Kidney tubule cell (primary cell): ENCODE measurements around the gene ZNF141.
"Not testable (repeated sequence)": the region's sequence is repeated elsewhere in the genome, so short reads cannot be mapped to it uniquely, and the experiment has no call there.

ENCODE experiments used
- DNase-seq: peaks from one replicate; pipeline ENCODE4 v3.0.0-alpha.2; 2018; ENCODE audit warnings: low spot score

The ZNF141 gene

DNA sequence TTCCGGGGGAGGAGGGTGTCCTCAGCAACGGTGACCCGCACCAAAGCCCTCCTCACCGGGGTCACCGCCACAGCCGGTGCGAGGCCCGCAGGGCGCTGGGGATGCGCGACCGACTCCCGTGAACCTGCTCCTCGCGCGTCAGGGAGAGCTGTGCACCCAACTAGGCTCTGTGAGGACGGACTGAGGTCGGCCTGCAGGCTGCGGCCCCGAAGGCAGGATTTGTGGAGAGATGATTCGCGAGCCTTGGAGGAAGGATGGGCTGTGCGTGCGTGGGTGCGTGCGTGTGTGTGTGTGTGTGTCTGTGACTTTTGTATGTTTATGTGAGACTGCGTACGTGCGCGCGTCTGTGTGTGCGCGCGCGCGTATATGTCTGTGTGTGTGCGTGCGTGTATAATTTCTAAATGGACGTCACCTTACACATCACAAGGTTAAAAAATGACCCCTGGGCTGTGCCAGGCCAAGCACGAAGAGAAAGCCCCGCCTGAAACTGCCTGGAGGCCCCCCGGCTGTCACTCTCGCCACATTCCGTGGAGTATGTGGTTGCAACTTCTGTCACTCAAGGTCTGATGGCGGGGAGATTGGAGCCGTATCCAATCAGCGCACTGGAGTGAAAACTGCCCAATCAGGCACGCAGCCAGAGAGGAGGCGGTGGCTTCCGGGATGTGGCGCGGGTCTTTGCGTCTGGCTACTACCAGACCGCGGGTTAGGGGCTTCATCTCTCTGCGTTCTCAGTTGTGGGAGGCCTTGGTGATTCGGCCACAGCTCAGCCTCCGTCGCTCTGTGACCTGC, at the start of gene ZNF141:
Gene ZNF141, plus strand, starts transcription at position 672 of the 789 bp plus-strand sequence. CDS start 170 bp downstream, outside the sequence.
- peak; percentile 99 for DNase-seq

DNA sequence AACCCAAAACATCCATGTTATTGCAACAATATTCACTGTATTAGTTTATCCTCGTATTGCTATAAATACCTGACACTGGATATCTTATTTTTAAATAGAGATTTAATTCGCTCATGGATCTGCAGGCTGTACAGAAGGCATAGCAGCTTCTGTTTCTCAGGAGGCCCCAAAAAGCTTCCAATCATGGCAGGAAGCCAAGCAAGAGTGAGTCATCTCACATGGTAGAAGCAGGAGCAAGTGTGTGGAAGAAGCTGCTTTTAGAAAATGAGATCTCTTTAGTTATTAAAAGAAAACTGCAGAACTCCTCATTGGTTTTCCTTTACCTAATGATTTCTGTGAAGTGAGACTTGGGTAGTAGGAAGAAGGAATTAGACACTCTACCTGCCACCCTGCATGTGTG, 48.7 kb upstream of the ZNF141 start:
- DNase-seq = peak; percentile 9

DNA sequence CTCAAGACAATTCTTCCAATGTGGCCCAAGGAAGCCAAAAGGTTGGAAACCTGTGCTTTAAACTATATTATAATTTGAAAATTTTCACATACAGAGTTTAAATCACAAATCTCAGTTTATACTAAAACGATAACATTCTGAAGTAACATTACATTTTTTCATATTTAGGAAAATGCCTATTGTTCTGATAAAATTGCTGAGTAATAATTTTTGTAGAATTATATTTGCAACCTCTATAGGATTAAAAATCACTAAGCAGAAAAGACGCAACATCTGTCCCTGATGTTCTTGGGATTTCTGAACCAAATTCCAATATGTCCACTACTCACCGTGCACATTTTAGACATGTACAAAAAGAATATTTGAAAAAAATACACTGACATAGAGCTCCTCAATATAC, 42.9 kb upstream of the ZNF141 start:
- DNase-seq = no peak

DNA sequence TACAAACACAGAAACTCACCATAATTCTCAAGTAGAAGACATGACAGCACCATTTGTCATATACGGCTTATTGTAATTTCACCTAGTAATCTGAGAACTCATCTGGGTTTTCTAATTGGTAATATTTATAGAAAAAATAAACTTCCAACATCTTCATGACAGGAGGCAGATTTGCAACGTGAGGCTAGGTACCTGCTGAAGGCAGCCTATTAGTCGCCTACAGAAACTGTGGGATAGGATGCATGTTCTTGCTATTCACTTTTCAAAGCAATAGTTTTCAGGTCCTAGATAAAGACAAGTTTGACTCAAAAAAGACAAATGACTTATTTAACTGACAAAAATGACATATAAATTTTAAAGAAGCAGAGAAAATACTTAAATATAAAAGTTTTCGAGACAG, 35.2 kb upstream of the ZNF141 start:
- DNase-seq = no peak

DNA sequence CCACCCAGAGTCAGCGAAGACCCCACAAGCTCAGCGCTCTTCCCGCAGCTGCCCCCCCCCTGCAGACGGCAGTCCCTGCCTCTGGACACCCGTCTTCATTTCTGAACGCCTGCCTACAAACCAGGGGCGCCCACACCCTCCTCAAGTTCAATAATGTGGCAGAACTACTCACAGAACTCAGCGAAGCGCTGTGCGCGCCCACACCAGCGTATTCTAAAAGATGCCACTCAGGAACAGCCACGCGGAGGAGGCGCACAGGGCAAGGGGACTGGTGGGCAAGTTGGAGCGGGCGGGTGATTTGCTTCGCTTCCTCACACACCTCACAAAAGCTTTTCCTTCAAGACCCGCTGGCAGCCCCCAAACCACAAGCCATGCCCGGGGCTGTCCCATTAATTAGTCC, 33.1 kb upstream of the ZNF141 start:
- DNase-seq = not testable (repeated sequence)

DNA sequence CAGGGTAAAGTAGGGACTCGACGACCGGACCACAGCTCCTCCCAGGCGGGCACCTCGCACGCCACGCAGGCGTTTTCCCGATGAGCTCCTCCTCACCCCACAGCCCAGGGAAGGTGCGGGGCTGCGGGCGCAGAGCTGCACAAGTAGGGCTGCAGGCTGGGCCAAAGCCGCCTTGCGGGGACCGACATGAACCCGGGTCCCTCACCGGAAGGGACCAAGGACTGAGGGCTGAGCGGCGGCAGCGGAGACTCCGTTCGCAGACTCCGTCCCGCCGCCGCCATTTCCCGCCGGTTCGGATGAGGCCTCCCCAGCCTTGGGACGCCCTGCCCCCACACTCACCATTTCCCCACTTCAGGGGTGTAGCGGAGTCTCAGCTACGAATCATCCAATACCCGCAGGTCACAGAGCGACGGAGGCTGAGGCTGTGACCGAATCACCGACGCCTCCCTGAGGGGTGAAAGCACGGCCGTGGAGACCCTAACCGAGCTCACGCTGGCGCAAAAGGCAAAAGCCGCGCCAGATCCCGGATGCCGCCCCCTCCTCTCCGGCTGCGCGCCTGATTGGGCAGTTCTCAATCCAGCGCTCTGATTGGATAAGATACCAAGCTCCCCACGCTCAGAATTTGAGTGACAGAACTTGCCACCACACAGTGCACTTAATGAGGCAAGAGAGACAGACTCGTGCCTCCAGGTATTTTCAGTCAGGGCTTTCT, 32.5 kb upstream of the ZNF141 start, which contains the start of gene ZNF732:
Gene ZNF732, minus strand, starts transcription at position 506 of the 712 bp plus-strand sequence. Its CDS starts 164 bp downstream, at position 342.
- peak; percentile 44 for DNase-seq

DNA sequence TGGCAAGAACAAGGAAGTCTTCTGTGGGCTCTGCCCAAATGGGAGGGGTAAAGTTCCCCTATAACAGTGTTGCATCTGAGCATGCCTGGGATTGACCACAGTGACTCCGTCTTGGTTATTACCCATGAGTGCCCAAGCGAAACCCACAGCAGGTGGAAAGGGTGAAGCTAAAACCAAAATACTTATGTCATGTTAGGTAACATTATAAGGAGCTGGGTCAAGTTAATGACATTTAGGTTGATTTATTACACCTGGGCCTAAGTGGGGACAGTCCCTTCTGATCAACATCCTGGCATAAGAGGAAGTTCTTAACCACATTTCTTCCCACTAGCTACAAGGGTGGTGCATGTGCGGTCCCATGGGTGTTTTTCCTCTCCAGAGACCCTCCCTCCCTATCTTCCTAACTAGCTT, 31.1 kb upstream of the ZNF141 start:
- DNase-seq = peak; percentile 93

DNA sequence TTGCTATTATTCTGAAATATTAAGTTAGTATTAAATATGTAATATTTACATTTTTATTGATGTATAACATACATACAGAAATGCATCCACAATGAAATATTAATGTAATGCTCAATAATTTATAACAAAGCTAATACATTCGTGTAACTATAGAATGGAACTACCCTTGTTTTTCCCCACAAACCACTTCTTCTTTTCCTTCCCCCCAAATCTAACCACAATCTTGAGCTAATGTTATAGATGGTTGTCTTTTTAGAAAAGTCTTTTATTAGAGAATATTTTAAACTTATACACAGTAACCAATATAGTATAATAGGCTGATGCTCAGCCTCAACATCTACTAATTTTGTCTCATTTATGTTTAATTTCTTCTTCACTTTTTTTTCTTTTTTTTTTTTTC, 27.8 kb upstream of the ZNF141 start:
- no peak for DNase-seq

DNA sequence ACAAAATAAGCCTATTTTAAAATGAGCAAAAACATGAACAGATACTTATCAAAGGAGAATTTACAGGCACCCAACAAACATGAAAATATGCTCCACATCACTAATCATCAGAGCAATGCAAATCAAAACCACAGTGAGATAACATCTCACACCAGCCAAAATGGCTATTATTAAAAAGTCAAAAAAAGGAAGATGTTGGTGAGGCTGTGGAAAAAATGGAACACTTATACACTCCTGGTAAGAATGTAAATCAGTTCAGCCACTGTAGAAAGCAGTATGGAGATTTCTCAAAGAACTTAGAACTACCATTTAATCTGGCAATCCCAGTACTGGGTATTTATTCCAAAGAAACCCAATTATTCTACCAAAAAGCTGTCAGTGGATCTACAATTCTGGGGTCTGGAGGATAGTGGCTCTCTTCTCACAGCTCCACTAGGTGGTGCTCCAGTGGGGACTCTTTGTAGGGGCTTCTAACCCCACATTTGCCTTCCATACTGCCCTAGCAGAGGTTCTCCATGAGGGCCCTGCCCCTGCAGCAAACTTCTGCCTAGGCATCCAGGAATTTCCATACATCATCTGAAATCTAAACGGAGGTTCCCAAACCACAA, 23.2 kb upstream of the ZNF141 start:
- no peak for DNase-seq

DNA sequence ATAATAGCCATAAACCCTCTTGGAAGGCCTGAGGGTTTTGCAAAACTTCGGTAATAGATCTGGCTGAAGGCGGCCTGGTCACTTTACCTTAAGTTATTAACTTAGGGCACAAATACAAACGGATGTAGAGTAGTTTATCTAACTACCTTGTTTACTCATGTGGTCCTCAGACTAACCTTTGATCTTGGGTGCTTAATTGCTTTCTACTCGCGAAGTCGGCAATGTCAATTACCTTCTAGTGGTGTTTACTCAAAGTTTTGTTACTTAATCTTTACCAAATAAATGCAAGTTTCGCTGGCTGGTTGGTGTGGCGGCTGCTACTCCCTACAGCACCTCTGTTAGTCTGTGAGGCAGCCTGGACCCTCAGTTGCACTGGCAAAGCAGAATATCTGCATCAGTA, 8.9 kb upstream of the ZNF141 start:
- no peak for DNase-seq

DNA sequence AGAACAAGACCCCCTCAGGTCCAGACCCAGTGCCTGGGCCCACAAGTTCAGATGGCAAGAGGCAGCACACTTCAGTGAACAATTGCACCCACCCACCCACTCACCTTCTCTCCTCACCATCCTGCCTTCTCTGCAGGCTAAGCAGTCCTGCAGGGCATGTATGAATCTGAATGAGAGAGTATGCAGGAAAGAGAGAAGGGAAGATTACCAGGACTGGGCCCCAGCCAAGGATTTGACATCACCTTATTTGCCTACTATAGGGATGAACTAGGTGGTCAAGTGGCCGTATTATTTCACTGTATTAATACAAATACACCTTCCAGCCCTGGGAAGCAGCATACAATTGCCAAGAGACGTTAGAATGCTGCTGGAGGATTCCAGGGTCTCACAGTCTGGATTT, 2.1 kb upstream of the ZNF141 start:
- no peak for DNase-seq

DNA sequence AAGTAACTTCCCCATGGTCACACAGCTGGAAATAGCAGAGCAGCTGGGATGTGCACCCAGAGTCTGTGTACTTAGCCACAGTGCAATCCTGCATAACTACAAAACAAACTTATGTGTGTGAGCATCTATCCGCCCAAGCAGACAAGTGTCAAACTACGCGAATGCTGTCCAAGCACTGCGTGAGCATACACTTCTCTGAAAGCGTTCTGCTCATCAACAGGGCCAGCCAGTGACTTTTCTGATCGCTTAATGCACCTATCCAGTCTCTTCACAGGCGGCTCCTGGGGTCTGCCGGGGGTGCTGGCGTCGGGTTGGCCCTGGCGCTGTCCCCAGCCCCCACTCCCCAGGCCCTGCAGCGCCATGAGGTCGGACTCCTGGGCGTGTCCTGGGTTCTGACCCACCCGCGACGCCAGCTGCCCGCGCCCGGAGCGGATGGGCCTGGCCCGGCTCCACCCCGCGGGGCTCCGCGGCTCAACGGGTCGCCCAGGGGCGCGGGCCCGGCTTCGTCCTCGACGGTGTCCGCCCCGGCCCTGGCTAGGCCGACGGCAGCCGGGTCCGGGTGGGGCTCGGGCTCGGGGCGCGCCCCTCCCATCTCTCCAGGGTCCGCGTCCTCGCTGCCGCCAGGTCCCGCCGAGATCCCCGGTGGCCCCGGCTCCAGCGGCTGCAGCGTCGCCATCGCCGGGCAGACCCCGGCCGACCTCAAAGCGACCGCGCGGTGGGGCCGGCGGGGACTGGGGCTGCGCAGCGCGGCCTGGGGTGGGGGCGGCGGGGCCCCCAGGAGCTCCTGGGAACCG, 1.3 kb upstream of the ZNF141 start:
- no peak for DNase-seq

DNA sequence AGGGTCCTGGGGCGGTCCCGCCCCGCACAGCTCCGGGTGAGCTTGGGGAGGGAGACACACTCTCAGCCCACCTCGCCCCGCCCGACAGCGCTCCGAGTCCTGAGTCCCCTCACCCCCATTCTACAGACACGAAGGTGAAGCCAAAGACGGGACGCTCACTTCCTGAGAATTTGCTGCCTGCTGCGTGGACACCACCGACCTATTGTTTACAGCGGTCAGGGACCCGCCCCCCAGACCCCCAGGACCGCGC, 796 bp upstream of the ZNF141 start:
- no peak for DNase-seq

DNA sequence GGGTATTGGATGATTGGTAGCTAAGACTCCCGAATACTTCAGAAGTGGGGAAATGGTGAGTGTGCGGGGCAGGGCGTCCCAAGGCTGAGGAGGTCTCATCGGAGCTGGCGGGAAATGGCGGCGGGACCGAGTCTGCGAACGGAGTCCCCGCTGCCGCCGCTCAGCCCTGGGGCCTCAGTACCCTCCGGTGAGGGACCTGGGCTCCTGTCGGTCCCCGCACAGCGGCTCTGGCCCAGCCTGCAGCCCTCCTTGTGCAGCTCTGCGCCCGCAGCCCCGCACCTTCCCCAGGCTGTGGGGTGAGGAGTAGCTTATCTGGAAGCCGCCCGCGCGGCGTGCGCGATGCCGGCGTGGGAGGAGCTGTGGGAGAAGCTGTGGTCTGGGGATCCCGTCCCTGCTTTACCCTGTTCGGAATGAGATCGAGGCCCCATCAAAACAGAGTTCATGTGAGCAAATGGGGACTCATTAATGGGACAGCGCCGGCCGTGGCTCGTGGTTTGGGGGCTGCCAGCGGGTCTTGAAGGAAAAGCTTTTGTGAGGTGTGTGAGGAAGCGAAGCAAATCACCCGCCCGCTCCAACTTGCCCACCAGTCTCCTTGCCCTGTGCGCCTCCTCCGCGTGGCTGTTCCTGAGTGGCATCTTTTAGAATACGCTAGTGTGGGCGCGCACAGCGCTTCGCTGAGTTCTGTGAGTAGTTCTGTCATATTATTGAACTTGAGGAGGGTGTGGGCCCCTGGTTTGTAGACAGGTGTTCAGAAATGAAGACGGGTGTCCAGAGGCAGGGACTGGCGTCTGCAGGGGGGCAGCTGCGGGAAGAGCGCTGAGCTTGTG, 531 bp downstream of the ZNF141 start:
- peak; percentile 33 for DNase-seq

DNA sequence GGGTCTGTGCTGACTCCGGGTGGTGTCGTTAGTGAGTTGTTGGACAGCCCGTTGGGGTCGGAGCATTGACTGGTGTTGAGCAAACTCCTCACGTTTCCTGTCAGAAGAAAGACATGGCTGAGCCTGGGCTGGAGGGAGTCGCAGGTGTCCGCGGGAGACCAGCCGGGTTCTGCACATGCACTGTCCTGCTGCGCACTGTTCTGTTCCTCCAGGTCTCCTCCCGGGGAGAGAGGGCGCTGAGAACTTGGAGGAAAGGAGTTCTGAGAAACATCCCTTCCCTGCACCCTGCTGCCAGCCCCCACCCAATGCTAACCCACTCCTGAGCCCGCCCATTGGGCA, 1.1 kb downstream of the ZNF141 start:
- DNase-seq = peak; percentile 17

DNA sequence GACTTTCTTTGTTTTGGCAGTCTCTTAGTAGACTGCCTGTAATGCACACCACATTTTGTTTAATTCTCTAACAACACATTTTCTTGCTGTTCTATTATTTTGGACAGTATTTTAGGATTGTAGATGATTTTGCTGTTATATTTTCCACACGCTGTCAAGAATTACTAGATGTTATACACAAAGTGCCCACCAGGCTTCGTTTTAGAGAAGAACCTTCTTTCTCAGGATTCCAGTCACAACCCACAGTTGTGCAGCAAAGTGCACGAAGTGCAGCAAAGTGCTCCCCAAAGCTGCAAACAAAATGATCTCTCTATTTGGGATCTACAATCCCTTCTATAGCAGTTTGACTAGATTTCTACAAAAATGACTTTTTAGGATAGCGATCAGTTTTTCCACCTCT, 2.4 kb downstream of the ZNF141 start:
- DNase-seq = no peak

DNA sequence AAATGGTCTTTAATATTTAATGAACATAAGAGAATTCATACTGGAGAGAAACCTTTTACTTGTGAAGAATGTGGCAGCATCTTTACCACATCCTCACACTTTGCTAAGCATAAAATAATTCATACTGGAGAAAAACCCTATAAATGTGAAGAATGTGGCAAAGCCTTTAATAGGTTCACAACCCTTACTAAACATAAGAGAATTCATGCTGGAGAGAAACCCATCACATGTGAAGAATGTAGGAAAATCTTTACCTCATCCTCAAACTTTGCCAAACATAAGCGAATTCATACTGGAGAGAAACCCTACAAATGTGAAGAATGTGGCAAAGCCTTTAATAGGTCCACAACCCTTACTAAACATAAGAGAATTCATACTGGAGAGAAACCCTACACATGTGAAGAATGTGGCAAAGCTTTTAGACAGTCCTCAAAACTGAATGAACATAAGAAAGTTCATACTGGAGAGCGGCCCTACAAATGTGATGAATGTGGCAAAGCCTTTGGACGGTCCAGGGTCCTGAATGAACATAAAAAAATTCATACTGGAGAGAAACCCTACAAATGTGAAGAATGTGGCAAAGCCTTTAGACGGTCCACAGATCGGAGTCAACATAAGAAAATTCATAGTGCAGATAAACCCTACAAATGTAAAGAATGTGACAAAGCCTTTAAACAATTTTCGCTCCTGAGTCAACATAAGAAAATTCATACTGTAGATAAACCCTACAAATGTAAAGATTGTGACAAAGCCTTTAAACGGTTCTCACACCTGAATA, 35.6 kb downstream of the ZNF141 start:
- DNase-seq = no peak

DNA sequence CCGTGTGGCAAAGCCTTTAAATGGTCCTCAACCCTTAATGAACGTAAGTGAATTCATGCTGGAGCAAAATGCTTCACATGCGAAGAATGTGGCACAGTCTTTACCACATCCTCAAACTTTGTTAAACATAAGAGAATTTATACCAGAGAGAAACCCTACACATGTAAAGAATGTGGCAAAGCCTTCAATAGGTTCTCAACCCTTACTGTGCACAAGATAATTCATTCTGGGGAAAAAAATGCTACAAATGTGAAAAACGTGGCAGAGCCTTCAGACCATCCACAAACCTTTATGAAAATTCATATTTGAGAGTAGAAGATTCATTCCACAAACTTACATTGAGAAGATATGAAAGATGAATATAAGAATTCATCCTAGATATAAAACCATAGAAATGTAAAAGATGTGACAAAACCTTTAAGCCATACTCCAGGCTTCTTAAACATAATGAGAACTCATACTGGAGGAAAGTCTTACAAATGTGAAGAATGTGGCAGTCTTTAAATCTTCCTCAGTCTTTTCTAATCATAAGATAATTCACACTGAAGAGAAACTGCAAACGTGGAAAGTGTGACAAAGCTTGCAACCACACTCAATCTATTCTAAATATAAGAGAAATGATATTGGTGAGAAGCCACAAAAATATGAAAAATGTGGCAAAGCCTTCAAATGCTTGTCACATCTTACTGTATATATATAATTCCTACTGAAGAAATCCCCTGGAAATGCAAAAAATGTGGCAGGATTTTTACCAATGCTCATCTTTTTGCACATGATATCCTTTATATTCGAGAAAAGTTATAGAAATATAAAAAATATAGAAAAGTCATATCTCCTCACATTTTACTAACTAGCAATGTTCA, 36.9 kb downstream of the ZNF141 start:
- DNase-seq = no peak

DNA sequence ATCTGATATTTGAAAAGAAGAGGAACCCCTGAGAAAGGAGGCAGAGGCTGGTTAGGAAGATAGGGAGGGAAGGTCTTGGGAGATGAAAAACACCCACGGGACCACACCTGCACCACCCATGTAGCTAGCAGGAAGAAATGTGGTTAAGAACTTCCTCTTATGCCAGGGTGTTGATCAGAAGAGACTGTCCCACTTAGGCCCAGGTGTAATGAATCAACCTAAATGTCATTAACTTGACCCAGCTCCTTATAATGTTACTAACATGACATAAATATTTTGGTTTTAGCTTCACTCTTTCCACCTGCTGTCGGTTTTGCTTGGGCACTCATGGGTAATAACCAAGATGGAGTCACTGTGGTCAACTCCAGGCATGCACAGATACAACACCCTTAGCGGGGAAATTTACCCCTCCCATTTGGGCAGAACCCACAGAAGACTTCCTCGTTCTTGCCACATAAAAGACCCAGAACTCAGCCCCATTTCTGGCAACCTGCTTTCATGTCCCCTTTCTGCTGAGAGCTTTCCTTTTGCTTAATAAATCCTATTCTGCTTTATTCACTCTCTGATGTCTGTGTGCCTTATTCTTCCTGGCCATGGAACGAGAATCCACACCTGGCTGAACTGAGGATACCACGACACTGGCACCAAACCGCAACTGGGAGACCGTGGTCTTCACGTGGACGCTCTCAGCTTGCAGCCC, 46.8 kb downstream of the ZNF141 start:
- DNase-seq = no peak
